ENCODE measurements around the gene NYAP2.

The NYAP2 gene

GRCh38 chr2:225573603-225574002 lies 174.1 kb downstream of the NYAP2 start:
- no peak overlapping the region for H3K27ac ChIP-seq
- TF ChIP-seq, protein P1, sequence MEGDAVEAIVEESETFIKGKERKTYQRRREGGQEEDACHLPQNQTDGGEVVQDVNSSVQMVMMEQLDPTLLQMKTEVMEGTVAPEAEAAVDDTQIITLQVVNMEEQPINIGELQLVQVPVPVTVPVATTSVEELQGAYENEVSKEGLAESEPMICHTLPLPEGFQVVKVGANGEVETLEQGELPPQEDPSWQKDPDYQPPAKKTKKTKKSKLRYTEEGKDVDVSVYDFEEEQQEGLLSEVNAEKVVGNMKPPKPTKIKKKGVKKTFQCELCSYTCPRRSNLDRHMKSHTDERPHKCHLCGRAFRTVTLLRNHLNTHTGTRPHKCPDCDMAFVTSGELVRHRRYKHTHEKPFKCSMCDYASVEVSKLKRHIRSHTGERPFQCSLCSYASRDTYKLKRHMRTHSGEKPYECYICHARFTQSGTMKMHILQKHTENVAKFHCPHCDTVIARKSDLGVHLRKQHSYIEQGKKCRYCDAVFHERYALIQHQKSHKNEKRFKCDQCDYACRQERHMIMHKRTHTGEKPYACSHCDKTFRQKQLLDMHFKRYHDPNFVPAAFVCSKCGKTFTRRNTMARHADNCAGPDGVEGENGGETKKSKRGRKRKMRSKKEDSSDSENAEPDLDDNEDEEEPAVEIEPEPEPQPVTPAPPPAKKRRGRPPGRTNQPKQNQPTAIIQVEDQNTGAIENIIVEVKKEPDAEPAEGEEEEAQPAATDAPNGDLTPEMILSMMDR (conservative IDR thresholded peaks at IDR 0.05) = no peak

- TF ChIP-seq, protein P1 (conservative IDR thresholded peaks at IDR 0.05) = no peak
- no peak overlapping the region for H3K27ac ChIP-seq
Measured at GRCh38 chr2:225574582-225575138, 175.2 kb downstream of the NYAP2 start.

GRCh38 chr2:225581135-225581534 lies 181.6 kb downstream of the NYAP2 start:
- no peak overlapping the region for H3K27ac ChIP-seq
- TF ChIP-seq, protein P1 (conservative IDR thresholded peaks at IDR 0.05) = no peak

DNA sequence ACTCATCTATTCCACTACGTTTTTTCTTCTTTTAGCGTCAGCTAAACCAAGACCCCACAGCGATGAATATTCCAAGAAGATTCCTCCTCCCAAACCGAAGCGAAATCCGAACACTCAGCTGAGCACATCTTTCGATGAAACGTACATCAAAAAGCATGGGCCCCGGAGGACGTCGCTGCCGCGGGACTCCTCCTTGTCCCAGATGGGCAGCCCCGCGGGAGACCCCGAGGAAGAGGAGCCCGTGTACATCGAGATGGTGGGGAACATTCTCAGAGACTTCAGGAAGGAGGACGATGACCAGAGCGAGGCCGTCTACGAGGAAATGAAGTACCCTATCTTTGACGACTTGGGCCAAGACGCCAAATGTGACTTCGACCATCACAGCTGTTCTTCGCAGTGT lies 182.4 kb downstream of the NYAP2 start:
- TF ChIP-seq, protein P1 (conservative IDR thresholded peaks at IDR 0.05) = no peak
- H3K27ac ChIP-seq = no peak overlapping the region

- TF ChIP-seq, protein P1 (conservative IDR thresholded peaks at IDR 0.05) = no peak
- no peak overlapping the region for H3K27ac ChIP-seq
Measured at GRCh38 chr2:225582355-225583116, 183.0 kb downstream of the NYAP2 start.

- no peak overlapping the region for H3K27ac ChIP-seq
- TF ChIP-seq, protein P1 (conservative IDR thresholded peaks at IDR 0.05) = no peak; the same call in 1 of the 2 replicates
Measured at GRCh38 chr2:225584796-225585195, 185.3 kb downstream of the NYAP2 start.

DNA sequence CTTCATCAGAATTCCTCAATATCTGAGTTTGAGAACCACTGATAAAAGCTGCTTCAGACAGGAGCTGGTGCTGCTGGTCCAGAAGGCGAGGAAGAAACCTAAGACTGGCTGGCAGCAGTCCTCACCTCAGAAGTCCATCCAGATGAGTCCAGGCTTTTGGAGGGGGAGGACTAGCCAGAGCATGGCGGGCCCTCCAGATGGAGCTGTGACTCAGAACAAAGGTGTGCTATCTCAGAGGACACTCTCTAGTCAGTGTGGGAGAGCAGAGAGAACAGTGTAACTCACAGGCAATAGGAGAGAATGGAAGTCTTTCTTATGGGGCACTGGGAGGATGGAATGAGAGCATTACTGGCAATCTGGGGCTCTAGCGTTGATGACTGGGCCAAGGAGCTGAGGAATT lies 191.4 kb downstream of the NYAP2 start:
- no peak overlapping the region for H3K27ac ChIP-seq
- TF ChIP-seq, protein P1 (conservative IDR thresholded peaks at IDR 0.05) = no peak

All from VCaP (cell line).